Thymus (tissue), 11 donors: ENCODE data around the gene VANGL2. TPM values are rescaled to one million over a fixed set of nuclear protein-coding genes. Genes with fewer than 3 reads are reported as not detected.

Experiments
- DNase-seq, 9 donors: peaks; one replicate each; pipeline ENCODE4 v3.0.0-alpha.2; 2013; ENCODE audit warnings: low spot score in 9 of 9, low read depth in 6 of 9, missing footprints in 1 of 9
- H3K27ac ChIP-seq, 2 donors: one replicate each; pipeline ENCODE4 v1.5.1; 2013; ENCODE audit warnings: control low read depth in 1 of 2, low read depth in 1 of 2, low read length in 1 of 2, mild to moderate bottlenecking in 1 of 2, moderate library complexity in 1 of 2
- H3K27me3 ChIP-seq, 2 donors: one replicate each; pipeline ENCODE4 v1.5.1; 2013; ENCODE audit warnings: low read length in 1 of 2; ENCODE audit not compliant: control insufficient read depth in 2 of 2, insufficient read depth in 1 of 2
- H3K36me3 ChIP-seq, 2 donors: one replicate each; pipeline ENCODE4 v1.5.1; 2013; ENCODE audit warnings: low read length in 1 of 2, mild to moderate bottlenecking in 1 of 2, moderate library complexity in 1 of 2; ENCODE audit not compliant: control insufficient read depth in 2 of 2, insufficient read depth in 2 of 2
- H3K4me1 ChIP-seq, 2 donors: one replicate each; pipeline ENCODE4 v1.5.1; 2013; ENCODE audit warnings: low read length in 2 of 2; ENCODE audit not compliant: control insufficient read depth in 2 of 2, insufficient read depth in 2 of 2
- H3K4me3 ChIP-seq, 2 donors: one replicate each; pipeline ENCODE4 v1.5.1; 2013; ENCODE audit warnings: low read length in 2 of 2, control low read depth in 1 of 2, mild to moderate bottlenecking in 1 of 2
- H3K9me3 ChIP-seq, 2 donors: one replicate each; pipeline ENCODE4 v1.5.1; 2013; ENCODE audit warnings: low read length in 1 of 2, mild to moderate bottlenecking in 1 of 2; ENCODE audit not compliant: control insufficient read depth in 2 of 2, insufficient read depth in 1 of 2
- WGBS: extraction: QIAGEN DNeasy Blood & Tissue Kit; methylation state at CpG from one replicate; pipeline ENCODE4 v1.1.7; 2013; 5-methylcytosine and 5-hydroxymethylcytosine counted together
- polyA plus RNA-seq: library from polyadenylated mRNA; stranded (reverse); fragments of 200-250 nt; gene quantifications from one replicate; pipeline ENCODE4 v1.2.3, GENCODE V29; 2013
- total RNA-seq: library from RNA; stranded (reverse); fragments of 120-200 nt; gene quantifications from one replicate; pipeline ENCODE4 v1.2.4, GENCODE V29; 2013
- donor health status: healthy.

Gene VANGL2
- total and polyA plus RNA-seq, 2 donors: 2.0 to 5.6 TPM

GRCh38 chr1:160400646-160401486, 502 bp downstream of the VANGL2 start:
- Histone ChIP-seq H3K4me3 (peak overlapping the region; percentile 69 to 76), H3K27ac (peak overlapping the region; percentile 69 to 78), H3K27me3 (no peaks in the 10 kb centered on the region), H3K36me3 (no peaks in the 10 kb centered on the region), H3K4me1 (peaks cover 7 to 35% of the 10 kb centered on the region in 2 donors), H3K9me3 (no peaks in the 10 kb centered on the region)
- peak in 5 of 9 donors; percentile 38 to 69 (median 44) for DNase-seq
- 9% methylated on average over 55 of the region's 55 CpGs for WGBS

- H3K4me1 ChIP-seq: peaks cover 7 to 35% of the 10 kb centered on the region in 2 donors
- no peaks in the 10 kb centered on the region for H3K36me3 ChIP-seq
- H3K9me3 ChIP-seq: no peaks in the 10 kb centered on the region
- peak overlapping the region; percentile 69 to 76 for H3K4me3 ChIP-seq
- no peak for DNase-seq
- WGBS: 83% methylated on average over 7 of the region's 7 CpGs
- no peaks in the 10 kb centered on the region for H3K27me3 ChIP-seq
- peak overlapping the region; percentile 37 to 69 for H3K27ac ChIP-seq
Measured at GRCh38 chr1:160401487-160401805, 1.1 kb downstream of the VANGL2 start.

GRCh38 chr1:160402001-160402795, 1.8 kb downstream of the VANGL2 start:
- no peaks in the 10 kb centered on the region for H3K36me3 ChIP-seq
- no peak for DNase-seq
- H3K4me1 ChIP-seq: peaks cover 7 to 36% of the 10 kb centered on the region in 2 donors
- H3K4me3 ChIP-seq: peak overlapping the region in 1 of 2 donors; percentile 69
- no peaks in the 10 kb centered on the region for H3K9me3 ChIP-seq
- no peak overlapping the region for H3K27ac ChIP-seq
- H3K27me3 ChIP-seq: no peaks in the 10 kb centered on the region
- WGBS: 92% methylated on average over 9 of the region's 9 CpGs

- peaks cover 7 to 40% of the 10 kb centered on the region in 2 donors for H3K4me1 ChIP-seq
- H3K9me3 ChIP-seq: no peaks in the 10 kb centered on the region
- no peaks in the 10 kb centered on the region for H3K36me3 ChIP-seq
- 85% methylated on average over 3 of the region's 3 CpGs for WGBS
- H3K4me3 ChIP-seq: no peak overlapping the region
- no peak overlapping the region for H3K27ac ChIP-seq
- H3K27me3 ChIP-seq: no peaks in the 10 kb centered on the region
- no peak for DNase-seq
Measured at GRCh38 chr1:160403244-160403643, 2.9 kb downstream of the VANGL2 start.

- Histone ChIP-seq H3K27me3 (no peaks in the 10 kb centered on the region), H3K27ac (no peak overlapping the region), H3K36me3 (no peaks in the 10 kb centered on the region), H3K4me3 (no peak overlapping the region), H3K9me3 (no peaks in the 10 kb centered on the region), H3K4me1 (peaks cover 8 to 47% of the 10 kb centered on the region in 2 donors)
- DNase-seq: no peak
- WGBS: 95% methylated on average over 3 of the region's 3 CpGs
Measured at GRCh38 chr1:160404094-160404493, 3.7 kb downstream of the VANGL2 start.

- H3K27me3 ChIP-seq: no peaks in the 10 kb centered on the region
- H3K36me3 ChIP-seq: no peaks in the 10 kb centered on the region
- DNase-seq: no peak
- no peak overlapping the region for H3K27ac ChIP-seq
- H3K9me3 ChIP-seq: no peaks in the 10 kb centered on the region
- WGBS: 97% methylated on average over 2 of the region's 2 CpGs
- H3K4me3 ChIP-seq: no peak overlapping the region
- peaks cover 18 to 50% of the 10 kb centered on the region in 2 donors for H3K4me1 ChIP-seq
Measured at GRCh38 chr1:160405331-160405877, 5.0 kb downstream of the VANGL2 start.

- H3K27ac ChIP-seq: no peak overlapping the region
- no peaks in the 10 kb centered on the region for H3K27me3 ChIP-seq
- H3K9me3 ChIP-seq: no peaks in the 10 kb centered on the region
- H3K36me3 ChIP-seq: no peaks in the 10 kb centered on the region
- no peak for DNase-seq
- peaks cover 19 to 48% of the 10 kb centered on the region in 2 donors for H3K4me1 ChIP-seq
- H3K4me3 ChIP-seq: no peak overlapping the region
- WGBS: 97% methylated on average over 15 of the region's 15 CpGs
Measured at GRCh38 chr1:160406131-160406968, 6.0 kb downstream of the VANGL2 start.

GRCh38 chr1:160407839-160408801, 7.8 kb downstream of the VANGL2 start:
- WGBS: 94% methylated on average over 12 of the region's 12 CpGs
- H3K9me3 ChIP-seq: no peaks in the 10 kb centered on the region
- no peak overlapping the region for H3K27ac ChIP-seq
- no peaks in the 10 kb centered on the region for H3K36me3 ChIP-seq
- H3K4me1 ChIP-seq: peaks cover 15 to 38% of the 10 kb centered on the region in 2 donors
- H3K4me3 ChIP-seq: no peak overlapping the region
- no peaks in the 10 kb centered on the region for H3K27me3 ChIP-seq
- DNase-seq: no peak
